ENCODE data around the gene PADI2.

The PADI2 gene

DNA sequence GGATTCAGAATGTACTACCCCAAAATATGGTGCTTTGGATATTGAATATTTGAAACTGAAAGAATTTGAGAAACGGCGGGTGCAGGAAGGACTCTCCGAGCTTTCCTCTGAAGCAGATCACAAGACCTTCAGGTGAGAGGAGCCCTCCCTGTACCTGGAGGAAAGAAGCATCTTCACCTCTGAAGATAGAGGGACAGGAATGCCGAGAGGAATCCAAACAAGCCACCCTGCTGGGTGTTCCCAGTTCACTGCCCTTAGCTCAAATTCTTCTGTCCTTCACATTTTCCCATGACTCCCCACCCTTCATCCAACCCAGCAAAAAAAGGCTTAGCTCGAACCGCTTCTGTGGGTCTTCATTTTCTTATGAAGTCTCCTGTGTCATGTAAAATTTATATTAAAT lies 18.2 kb upstream of the PADI2 start:
- DNase-seq: no peak

DNA sequence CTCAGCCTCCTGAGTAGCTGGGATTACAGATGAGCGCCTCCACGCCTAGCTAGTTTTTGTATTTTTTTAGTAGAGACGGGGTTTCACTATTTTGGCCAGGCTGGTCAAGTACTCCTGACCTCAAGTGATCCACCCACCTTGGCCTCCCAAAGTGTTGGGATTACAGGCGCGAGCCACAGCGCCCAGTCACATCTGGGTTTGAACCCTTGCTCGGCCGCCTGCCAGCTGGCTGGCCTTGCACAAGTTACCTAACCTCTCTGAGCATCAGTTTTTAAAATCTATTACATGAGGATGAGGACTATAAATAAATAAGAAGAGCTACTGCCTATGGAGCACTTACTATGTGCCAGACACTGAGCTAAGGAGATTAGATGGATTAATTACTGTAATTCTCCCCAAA lies 17.7 kb upstream of the PADI2 start:
- no peak for DNase-seq

DNA sequence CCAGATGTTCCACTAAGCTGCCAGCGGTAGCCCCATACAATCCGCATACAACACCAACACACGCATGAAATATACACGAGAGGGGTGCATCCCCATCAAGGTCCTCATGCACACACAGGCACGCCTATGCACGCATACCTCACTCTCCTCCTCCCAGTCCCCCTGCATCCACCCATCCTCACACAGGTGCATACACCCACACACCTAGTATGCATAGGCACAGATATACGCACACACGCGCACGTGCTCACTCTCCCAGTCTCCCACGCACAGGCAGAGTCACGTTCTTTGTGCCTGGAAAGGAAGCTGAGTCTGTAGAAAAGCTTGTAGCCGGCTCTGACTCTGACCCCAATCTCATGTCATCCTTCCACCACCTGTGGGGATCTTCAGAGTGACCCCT lies 16.9 kb upstream of the PADI2 start:
- DNase-seq: no peak

DNA sequence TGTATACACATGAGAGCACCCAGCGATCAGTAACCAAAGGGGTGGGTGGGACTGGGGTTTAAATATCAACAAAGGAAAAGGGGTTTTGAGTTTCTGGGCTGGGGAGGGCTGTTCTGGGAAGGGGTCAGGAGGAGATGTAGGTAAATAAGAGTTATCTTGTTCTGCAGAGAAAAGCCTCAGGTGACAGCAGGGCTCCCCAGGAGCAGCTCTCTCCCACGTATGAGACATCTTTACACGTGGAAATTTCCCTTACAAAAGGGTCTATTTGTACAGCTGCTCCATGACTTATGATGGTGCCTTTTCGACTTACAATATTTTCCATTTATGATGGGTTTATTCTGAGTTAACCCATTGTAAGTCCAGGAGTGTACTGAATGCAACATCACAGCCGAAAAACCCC lies 16.3 kb upstream of the PADI2 start:
- DNase-seq: no peak

DNA sequence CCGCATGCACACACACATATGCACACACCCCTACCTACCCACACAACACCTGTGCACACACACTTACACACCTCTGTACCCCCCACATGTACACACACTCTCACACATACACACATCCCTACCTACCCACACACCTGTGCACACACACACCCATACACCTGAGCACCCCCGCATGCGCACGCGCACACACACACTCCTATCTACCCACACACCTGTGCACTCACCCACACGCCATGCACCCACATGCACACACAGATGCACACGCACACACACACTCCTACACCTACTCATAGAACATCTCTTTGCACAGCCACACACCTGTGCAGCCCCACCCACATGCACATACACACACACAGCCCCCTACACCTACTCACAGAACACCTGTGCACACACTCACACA lies 15.5 kb upstream of the PADI2 start:
- no peak for DNase-seq

DNA sequence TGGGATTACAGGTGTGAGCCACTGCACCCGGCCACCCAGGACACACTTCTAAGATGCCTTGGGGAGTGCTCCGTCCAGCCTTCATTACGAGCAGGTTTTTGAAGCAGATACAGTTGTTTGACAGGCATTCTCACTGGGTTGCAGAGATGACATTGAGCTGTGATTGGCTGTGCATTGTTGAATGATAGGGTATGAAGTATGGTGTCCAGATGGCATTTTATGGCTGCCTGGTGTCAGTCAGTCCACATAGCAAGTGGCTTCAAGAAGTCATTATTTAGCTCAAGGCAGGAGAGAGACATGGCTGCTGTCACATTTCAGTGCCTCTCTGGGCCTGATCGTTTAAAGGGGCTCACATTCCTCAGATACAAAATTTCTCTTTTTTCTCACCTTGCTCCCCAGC lies 14.8 kb upstream of the PADI2 start:
- no peak for DNase-seq

DNA sequence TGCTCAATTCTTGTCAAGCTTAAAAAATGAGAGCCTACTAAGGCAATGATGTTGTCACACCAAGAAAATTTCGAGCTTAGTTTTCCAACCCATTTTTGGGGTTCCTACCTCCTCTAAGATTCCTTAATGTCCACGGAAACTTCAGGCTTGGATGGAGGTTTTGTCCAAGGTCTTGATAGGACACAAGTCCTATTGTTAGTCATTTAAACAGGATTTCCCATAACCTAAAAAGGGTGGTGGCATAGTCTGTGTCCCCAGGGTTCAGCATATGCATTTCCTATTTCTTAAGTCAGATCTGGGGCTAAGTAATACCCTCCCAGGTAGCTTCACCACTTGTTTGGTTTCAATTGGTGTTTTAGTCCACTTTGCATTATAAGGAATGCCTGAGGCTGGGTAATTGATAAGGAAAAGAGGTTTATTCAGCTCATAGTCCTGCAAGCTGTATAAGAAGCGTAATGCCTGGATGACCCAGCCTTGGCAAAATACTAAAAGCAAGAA lies 10.9 kb upstream of the PADI2 start:
- no peak for DNase-seq

DNA sequence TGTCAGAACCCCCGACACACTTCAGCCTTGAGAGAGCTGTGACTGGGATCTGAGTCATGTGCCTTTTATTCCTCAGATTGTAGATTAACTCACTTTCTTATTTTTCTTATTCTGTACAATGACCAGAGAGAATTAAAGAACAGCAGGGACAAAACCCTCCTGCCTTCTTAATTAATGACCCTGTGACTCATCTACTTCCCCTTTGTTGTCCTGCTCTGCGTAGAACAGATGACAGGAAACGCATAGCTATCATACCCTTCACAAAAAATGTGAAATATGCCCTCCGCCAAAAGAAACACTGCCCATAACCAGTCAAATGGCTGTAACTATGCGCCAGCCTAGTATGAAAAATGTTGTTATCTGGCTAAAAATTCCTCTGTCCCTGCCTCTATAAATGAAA lies 9.1 kb upstream of the PADI2 start:
- peak; percentile 29 for DNase-seq

DNA sequence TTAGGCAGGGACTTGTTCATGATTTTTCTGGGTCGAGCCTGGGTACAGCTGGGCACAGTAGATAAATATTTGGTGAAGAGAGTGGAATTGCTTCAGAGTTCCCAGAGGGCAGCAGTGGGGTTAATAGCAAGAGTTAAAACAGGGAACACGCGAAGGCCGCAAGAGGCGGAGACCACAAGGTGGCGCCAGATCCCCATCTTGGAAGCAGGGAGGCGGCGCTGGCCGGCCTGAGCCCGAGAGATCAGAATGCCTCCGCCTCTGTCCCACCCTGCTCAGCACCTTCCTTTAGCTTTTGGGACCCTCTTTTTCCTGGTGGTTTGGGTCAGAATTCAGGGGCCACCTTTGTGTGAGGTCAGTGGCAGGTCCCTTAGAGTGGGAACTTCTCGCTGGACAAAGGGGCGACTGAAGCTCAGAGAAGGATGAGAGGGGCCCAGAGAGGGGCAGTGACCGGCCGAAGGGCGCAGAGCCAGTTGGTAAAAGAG lies 6.5 kb upstream of the PADI2 start:
- peak; percentile 77 for DNase-seq

DNA sequence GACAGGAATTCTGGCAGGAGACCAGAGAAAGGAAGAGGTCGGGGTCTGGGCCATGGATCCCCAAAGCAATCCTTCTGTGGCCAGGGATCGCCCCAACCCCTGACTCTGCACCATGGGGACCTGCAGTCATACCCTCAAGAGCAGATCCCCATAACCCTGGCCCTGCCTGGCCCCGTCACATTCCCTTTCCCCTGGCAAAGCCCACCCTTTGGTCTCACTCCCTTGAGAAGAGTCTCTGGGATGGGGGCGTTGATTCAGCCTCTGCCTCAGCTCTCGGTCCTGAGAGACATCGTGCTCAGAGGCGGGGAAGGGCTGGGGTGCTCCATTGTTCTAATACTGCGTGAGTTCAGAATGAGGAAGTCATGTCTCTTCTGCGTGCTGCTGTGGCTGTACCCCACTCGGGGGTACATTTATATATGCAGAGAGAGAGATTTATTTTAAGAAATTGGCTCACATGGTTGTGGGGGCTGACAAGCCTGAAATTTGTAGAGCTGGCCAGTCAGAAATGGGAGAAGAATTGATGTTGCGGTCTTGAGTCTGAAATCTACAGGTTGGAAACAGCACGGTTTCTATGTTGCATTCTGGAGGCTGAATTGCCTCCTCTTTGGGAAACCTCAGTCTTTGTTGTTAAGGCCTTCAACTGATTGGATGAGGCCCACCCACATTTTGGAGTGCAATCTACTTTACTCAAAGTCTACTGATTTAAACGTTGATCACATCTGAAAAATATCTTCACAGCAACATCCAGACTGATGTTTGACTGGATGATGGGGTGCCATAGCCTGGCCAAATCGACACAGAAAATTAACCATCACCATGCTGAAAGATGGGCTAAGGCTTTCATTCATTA lies 4.2 kb upstream of the PADI2 start:
- DNase-seq: no peak

DNA sequence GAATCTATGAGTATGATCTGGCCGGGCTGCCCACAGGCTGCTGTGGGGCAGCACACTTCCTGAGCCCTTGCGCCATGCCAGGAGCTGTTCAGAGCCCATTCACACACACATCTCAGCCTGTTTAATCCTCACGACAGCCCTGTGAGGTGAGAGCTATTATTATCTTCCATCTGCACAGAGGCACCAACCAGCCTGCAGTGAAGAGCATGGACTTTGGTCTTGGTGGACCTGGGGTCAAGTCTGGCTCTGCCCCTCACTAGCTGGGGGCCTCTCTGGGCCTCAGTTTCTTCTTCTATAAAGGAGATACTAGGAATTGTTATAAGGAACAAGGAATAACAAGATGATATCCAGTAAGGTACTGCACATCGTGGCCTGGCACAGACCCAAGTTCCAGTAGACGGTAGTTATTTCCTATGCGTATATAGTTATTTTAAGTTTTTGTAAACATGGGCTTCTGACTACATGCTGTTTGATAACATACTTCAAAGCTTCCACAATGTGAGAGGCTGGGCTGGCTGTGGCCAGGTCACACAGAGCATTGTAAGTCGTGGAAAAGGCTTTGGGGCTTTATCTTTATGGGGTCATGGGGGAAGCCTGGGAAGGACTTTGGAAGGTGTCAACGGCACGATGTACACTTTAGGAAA lies 3.4 kb upstream of the PADI2 start:
- DNase-seq: no peak

DNA sequence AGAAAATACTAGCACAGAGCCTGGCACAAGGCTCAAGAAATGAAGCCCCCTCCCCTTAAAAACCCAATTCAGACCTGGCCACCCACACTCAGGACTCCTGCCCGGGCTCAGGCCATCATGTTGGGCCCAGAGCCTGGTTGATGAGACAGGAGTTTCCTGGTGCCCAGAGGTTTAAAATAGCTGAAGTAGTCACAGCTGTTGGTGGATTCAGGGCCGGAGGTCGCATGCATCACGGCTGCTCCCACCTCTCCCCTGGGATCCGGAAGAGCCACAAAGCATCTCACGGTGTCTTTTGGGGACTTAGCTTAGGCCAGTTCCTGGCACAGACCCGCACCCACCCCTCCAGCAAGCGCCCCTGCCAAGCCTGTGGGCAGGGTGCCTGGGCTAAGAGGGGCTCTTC lies 2.6 kb upstream of the PADI2 start:
- no peak for DNase-seq

DNA sequence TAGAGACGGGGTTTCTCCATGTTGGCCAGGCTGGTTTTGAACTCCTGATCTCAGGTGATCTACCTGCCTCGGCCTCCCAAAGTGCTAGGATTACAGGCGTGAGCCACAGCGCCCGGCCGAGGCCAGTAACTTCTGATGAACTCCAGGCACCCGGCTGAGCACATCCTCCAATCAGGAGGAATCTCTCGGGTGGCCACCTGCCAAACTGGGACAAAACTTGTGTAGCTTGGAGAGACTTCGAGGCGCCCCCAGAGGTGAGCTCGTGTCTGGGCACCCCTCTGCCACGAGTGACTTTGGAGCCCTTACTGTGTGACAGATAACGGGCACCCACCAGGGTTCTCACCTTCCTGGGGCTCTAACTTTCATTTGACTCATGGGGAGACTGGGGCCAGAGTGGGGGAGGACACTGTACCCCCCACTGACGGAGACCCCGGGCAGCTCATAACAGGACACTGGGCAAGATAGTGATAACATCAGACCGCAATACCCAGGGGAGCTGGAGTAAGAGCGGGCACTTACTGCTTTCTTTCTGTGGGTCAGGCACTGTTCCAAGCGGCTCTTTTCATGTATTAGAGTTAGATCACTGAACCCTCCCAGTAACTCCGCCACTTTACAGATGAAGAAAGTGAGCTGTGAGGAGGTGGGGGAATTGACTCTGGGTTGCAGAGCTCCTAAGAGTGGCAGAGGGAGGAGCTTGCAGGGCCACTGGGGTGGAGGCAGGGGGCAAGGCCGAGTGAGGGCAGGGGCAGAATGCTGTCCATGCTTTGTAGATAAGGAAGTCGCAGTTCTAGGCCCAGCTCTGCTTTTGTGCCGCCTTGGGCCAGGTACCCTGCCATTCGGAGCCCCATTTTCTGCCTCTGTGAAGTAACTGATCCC lies 1.9 kb upstream of the PADI2 start:
- peak; percentile 14 for DNase-seq

DNA sequence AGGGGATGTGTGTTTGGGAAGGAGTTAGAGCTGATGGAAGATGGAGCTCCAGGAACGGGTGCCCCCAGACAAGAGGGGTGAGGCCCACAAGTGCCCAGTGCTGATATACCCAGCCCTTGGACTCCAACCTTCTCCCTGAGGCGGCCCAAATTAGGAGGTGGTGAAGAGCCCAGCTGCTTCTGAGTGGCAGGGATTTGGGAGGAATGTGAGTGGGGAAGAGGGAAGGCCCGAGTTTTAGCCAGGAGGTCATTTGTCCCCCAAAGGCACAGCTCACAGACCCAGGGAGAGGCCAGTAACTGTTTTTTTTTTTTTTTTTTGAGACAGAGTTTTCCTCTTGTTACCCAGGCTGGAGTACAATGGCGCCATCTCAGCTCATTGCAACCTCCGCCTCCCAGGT lies 1.2 kb upstream of the PADI2 start:
- DNase-seq: no peak

DNA sequence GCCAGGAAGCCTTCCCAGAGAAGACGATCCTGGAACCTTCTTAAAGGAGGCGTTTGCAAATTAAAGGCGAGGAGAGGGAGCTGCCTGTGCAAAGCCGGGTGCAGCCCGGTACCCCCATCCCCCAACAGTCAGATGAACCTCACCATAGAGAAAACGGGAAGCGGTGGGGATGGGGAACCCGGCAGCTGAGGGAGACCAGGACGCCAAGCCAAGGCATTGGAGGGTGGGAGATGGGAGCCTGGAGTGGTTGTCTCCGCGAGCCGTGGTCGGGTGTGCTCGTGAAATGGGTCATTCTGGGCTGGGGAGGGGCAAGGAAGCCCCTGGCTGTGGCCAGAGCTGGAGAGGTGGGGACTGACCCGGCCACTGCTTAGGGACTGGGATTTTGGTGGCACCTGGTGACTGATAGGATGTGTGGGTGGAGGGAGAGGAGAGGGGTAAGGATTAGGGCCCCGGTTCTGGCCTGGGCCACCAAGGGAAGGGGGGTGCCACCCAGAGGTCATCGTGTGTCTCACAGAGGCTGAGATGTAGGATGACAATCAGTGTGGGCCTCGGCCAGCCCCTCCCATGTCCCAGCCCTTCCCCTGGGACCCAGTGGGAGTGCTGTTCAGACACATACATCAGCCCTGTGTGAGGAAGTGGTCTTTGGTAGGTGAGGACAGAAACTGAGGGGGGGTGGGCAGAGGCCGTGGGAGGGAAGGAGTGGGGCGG lies 676 bp upstream of the PADI2 start:
- no peak for DNase-seq

DNA sequence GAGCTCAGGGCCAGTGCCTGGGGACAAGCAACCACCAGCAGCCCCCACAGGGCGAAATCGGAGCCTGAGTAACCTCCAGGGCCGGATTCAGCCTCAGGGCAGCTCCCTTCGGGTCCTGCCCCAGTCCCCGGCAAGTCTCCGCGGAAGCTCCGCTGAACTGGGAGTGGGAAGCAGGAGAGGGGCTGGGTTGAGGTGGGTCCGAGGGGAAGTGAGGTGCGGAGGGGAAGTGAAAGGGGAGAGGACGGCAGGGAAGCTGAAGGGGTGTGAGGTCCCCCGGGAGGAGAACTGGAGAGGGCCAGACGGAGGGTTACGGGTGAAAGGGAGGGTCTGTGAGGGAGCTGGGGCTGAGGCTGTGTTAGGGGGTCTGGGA lies 560 bp downstream of the PADI2 start:
- no peak for DNase-seq

DNA sequence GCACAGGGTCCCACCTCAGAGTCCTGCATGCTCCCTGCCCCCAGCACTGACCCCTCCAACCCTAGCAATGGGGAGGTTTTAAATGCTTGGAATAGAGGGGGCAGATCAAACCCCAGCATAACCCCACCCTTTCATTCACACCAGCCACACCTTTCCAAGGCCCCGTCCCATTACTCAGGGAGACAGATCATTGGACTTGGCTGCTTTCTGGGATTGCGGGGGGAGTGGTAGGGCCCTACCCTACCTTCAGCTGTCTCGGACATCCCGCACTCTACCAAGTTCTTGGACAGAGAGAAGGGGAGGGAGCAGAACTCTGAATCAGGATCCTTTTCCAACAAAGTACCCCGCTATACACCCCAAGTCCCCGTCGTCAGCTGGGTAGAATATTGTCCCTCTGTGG lies 983 bp downstream of the PADI2 start:
- DNase-seq: no peak

DNA sequence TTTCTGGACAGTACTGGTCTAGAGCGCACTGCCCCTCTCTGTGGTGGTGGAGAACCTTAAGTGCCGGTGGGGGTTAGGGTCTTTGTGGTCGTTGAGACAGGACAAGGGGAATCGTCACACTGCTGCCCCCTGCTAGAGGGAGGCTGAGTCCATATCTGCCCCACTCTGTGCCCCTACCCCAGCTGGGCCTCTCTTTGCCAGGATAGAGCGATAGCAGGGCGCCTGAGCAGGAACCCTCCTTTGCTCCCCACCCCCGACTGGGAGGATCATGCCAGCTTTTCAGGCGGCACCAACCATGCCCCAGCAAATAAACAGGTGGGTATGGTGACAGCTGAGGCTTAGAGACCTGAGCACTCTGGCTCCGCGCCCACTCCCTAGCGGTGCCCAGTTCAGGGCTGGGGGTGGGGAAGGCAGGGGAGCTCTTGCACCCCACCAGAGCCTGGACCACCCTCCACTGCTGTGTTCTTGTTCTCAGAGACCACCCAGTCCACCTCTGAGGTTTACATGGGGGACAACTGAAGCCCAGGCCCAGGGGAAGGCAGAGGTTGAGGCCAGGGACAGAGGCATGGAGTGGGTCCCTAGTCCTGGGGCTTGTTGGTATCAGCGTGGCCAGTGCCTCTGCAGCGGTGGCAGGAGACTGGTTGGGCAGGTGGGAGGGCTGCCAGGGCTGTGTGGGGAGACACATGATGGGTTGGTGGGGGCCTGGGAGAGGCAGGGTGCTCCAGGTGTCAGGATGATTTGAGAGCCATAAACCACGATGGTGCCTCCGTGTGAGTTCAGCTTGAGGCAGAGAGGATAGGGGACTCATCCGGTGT lies 1.6 kb downstream of the PADI2 start:
- DNase-seq: no peak

DNA sequence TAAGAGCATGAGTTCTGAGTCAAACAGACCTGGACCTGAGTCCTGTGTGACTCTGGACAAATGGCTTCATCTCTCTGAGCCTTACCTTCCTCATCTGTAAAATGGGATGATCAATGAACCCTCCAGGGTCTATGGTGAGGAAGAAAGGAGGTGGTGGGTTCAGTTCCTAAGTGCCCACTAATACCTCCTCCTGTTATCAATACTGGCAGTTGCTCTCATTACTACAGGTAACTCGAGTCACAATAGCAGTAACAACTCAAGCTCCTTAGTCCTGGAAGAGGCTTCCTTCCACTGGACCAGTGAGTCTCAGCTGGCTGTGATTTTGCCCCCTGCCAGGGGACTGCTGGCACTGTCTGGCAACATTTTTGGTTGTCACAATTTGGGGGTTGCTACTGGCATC lies 2.6 kb downstream of the PADI2 start:
- DNase-seq: no peak

DNA sequence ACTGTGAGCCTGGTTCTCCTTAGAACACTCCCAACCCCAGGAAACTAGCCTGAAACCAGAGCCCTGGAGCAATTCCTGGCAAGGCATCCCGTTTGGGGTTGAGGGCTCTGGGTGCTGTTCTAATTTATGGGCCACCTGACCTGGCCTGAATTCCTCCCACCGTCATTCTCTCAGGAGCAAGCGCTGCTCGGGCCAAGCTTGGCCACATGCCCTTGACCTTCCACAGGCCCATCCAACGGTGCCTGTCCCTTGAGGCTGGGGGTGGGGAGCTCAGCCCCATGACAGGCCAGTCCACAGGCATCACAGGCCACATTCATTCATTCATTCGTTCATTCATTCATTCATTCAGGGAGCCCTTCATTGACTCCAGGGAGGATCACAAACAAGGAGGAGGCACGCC lies 5.3 kb downstream of the PADI2 start:
- DNase-seq: no peak

DNA sequence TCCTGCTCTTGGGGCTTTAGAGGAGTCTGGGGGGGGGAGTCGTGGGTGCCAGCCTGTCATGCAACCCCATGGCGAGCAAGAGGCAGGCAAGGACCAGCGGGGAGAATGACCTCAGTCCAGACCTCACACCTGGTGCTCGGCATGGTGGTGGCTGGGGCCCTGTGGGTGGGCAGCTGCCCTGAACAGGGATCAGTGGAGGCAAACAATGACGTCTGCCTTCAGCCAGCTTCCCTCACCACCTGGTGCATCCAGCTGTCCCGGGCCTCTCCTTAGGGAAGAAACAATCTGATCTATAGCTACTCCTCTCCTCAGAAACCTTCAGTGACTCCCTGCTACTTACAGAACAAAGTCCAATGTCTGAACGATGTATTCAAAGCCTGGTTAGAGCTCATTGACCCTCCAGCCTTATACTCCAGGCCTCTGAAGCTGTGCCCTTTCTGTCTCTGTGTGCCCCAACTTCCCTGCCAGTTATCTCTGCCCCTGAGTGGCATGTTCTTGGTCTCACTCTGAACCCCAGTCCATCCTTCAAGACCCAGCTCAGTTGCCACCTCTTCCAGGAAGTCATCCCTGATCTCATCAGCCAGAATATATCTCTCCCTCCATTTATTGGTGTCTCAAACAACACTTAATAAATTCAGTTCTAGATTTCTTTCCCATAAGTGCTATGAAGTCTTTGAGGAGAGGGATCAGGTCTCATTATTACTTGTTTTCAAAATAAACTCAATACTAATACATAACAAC lies 6.6 kb downstream of the PADI2 start:
- no peak for DNase-seq
